C1 segment of cervical spinal cord (tissue), 14 donors: ENCODE results near the gene SCN8A.

Source experiments
- DNase-seq, 14 donors: peaks; one replicate each; lab custom pipeline; 2025; lab: John Stamatoyannopoulos, UW

SCN8A gene

DNA sequence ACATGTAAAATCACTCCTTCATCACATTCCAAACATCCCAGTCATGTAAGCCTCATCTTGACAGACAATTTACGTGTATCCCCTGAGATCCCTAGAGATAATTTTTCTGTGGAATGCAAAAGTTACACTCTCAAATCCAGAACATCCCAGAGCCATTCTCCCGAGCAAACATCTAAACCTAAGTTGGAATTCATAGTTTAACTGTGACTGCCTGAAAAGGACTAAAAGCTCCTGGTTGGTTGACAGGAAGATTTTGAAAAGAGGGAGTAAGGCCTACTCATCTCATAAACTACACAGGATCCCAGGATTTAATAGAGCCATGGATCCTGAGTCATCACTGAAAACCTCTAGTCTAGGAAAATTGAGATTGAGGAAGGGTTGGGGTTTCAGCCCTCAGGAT lies 123.6 kb downstream of the SCN8A start:
- no peak for DNase-seq

DNA sequence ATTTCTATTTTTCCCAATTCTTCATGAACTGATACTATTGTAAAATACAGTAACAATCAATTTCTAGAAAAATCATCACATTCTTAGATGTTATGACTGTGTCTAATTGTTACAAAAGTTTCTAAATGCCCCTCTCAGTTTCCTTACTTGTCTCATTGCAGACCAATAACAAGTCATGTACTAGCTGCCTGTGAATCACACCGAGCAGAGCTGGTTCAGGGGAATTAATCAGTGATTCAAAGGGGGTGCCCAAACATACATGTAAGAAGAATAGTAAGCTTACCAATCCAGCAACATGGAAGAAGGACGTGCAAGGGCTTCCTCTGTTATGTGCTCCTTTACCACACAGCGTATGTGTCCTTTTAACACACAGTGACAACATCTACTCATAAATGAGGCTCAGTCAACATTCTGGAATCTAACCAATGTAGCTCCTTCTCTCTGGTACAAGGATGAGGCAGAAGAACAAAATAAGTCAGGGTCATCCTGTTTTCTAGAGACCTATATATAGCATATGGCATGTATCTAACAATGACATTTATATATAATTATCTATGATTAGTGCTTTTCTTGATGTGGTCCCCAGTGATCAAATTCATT lies 126.4 kb downstream of the SCN8A start:
- no peak for DNase-seq

DNA sequence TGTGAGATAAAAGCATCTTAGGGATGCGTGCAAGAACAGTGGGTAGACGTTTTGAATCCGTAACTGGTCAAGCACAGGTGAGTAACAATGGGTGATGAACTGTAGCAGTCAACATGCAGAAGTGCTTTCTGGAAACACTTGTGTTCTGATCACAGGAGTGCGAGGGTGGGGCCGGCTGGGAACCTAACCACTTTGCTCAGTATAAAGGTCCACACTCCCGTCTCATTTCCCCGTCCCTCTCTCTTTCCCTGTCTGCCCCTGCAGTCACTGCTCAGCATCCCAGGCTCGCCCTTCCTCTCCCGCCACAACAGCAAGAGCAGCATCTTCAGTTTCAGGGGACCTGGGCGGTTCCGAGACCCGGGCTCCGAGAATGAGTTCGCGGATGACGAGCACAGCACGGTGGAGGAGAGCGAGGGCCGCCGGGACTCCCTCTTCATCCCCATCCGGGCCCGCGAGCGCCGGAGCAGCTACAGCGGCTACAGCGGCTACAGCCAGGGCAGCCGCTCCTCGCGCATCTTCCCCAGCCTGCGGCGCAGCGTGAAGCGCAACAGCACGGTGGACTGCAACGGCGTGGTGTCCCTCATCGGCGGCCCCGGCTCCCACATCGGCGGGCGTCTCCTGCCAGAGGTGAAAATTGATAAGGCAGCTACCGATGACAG lies 130.4 kb downstream of the SCN8A start:
- peak in 9 of 14 donors; percentile 2 to 49 (median 6) for DNase-seq

DNA sequence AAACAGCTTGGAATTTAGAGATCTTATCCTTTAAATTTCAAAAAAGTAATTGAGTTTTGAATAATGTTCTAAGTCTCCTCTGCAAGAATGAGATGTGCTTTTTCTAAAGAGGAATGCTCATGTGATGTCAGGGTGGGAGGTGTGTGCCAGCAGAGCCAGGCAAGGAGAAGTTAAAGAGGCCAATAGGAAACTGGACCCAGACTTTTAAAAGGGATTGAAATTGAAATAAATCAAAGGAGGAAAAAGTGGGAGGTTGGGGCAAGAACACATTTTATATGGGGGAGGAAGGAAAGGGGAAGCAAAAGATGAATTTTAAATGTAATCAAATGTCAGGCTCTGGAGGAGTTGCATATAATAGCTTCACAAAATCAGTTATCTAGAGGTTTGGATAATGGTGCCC lies 131.4 kb downstream of the SCN8A start:
- no peak for DNase-seq

DNA sequence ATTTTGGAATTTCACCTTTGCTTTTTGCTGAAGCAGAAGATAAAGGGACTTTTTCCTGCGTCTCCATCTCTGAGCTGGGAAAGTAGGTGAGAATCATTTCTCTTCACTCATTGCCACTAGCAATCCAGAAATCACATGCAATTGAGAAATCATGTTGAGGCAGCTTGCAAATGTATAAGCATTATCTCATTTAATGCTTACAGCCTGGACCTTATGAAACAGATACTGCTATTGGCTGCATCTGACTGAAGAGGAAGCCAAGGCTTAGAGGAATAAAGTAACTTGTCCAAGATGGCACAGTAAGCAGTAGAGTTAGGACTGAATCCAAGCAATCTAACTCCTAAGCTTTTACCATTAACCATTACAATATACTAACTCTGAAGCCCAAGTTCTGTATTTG lies 135.1 kb downstream of the SCN8A start:
- no peak for DNase-seq

DNA sequence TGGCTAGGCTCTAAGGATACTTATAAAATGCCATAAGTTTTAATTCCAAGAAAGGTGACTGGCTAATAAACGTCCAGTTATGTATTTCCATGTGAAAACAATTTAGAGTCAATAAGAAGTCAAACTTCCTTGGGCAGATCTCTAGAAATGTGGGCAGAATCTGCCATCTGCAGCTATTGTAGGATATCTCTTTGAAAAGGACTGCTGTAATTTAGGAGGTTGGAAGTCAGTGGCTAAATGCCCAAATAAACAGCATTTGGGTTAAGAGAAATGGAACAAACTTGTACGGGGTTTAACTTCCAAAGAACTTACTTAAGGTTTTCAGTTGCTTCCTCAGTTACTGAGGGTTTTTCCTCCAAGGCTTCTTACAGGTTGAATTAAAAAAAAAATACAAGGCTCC lies 135.9 kb downstream of the SCN8A start:
- no peak for DNase-seq

DNA sequence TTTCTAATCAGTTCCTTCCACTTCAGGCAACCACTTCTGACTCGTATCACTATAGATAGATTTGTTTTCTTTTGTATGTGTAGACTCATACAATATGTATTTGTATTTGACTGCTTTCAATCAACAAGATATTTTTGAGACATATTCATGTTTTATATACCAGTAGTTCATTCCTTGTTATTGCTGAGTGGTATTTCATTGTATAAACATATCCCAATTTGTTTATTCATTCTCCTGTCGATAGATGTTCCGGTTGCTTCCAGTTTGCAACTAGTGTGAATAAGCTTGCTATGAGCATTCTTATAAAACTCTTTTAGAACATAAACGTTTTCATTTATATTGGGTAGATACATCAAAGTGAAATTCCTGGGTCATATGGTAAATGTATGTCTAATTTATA lies 138.3 kb downstream of the SCN8A start:
- DNase-seq: no peak

DNA sequence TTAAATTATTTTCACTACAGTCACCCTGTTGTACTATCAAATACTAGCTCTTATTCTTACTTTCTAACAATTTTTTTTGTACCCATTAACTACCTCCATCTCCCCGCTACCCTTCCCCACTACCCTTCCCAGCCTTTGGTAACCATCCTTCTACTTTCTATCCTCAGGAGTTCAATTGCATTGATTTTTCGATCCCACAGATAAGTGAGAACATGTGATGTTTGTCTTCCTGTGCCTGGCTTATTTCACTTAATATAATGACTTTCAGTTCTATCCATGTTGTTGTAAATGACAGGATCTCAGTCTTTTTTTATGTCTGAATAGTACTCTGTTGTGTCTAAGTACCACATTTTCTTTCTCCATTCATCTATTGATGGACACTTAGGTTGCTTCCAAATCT lies 139.7 kb downstream of the SCN8A start:
- DNase-seq: no peak

DNA sequence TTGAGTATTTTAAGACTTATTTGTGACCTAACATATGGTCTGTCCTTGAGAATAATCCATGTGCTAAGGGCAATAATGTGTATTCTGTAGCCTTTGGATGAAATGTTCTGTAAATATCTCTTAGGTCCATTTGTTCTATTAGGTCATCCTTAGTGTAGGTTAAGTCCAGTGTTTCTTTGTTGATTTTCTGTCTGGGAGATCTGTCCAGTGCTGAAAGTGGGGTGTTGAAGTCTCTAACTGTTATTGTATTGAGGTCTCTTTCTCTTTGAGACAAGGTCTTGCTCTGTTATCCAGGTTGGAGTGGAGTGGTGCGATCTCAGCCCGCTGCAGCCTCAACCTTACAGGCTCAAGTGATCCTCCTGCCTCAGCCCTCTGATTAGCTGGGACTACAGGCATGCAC lies 149.5 kb downstream of the SCN8A start:
- no peak for DNase-seq

DNA sequence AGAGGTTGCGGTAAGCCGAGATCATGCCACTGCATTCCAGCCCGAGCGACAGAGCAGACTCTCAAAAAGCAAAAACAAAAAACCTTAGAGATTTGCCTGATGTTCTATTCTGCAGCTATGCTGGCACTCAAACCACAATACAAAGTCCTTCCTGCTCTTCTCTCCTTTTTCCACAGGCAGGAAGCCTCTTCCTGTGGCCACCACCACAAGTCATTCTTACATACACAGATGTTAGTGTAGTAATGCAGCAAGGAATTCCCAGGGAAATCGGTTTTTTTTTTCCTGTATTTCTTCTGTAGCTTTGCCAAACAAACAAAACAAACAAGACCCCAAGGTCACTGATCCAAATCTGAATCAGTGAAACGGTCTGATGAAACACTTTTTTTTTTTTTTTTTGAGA lies 153.2 kb downstream of the SCN8A start:
- no peak for DNase-seq

DNA sequence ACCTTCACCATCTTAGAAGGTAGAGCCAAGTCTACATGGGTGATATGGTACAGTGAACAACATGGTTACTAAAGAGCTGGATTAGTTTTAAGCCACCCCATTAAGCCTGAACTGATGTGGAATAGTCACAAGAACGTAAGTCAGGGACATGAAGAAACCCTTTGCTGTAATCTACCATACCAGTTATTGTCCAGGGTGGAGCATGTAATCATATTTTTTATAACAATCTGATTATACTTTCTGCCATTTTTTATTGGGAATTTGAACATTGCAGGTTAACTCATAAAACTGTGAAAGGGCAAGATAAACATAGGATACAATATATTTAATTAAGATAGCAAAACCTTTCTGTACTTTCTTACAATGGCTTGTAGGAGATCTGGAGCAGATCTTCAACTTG lies 153.9 kb downstream of the SCN8A start:
- no peak for DNase-seq

DNA sequence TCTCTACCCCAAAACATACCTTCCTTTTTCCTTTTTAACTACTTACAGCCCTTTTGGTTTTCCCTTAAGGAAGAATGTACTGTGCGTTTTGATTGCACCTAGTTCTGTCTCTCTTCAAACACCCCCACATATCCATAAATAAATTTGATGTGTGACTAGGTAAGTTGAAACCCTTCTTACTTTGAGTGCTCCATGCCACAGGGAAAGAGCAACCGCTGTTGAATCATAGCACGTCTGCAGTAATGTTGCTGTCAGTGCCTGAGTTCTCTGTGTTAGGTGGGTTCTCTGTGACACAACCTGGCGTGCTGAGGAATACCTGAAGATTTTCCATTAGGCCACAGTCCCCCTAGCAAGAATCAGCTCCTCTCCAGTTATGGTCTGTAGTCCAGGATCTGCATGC lies 155.4 kb downstream of the SCN8A start:
- no peak for DNase-seq

DNA sequence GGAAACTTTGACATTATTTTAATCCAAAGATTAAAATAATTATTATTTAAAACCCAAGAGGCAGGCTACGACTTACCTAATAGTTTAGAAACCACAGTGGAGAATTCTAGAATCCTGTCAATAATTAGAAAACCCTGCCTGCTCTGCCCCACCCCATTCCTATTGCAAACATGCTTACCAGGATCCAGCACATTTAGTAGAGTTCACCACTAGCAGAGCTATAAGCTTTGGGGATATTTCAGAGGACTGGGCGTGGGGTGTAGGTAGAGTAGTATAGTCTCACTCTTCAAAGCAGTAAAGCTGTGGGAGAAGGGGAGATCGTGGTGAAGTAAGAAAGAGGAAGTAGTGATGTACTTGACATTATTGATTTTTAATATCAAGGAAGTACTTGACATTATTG lies 157.2 kb downstream of the SCN8A start:
- no peak for DNase-seq

DNA sequence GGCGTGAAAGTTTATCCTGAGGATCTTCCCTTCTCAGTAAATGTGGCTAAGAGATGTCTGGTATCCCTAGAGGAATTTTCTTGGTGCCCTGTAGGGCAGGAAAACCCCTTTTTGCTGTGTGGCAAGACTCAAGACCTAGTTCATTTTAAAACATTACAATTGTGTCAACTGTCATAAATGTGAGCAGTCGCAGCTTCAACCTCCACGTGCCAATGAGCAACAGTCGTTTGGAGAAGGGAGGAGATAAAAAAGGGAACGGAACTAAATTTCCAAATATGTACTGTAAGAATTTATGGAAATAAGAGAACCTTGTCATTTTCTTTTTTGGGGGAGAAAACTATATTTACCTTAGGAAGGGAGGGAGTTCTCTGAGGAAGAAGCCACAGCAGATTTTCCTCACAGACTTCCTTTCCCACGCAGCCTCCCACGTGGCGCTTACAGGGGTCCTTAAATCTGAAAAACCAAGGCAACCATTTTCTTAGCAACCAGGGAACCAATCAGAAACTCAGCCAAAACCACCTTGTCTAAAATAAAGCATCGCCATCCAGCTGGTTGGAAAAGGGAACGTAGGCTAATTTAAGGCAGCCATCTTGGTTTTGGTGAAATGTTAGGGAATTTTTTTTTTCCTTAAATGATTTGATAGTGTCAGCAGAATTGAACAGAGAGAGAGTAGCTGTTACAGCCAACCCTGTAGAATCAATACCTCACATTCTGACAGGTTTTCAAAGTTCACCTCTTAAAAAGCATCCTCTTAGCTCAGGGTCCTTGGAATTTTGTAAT lies 158.4 kb downstream of the SCN8A start:
- DNase-seq: no peak

DNA sequence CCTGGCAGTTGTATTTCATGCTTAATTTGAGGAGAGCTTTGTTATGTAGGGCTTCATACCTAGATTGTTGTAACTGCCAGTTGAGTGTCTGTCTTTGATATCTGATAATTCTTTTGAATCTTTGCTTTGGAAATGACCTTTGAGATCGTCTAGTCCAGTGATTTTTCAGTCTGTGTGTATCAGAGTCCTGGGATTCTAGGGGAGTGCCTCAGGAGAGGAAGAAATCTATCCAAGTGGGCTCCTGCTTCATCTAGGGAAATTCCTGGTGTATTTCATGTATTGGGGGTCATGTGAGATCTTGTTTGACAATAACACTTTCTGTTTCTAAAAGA lies 158.9 kb downstream of the SCN8A start:
- DNase-seq: no peak

DNA sequence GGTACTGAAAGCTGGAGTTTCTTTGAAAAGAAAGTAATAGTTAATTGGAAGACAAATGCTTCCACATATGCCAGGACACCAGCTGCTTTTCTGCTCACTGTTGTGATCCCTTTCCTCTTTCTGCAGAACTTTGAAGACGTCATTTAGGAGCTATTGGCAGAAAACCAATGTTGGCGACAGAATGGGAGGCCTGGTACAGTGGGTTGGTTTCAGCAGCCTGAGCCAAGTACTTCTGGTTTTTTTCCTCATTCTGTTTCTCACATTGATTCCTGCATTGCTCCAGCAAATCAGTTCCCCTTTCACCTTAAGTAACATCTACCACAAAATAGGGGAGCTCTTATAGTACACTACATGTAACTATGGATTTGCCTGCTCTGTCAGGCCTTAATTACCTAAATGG lies 160.6 kb downstream of the SCN8A start:
- peak in 12 of 14 donors; percentile 8 to 71 (median 38) for DNase-seq

DNA sequence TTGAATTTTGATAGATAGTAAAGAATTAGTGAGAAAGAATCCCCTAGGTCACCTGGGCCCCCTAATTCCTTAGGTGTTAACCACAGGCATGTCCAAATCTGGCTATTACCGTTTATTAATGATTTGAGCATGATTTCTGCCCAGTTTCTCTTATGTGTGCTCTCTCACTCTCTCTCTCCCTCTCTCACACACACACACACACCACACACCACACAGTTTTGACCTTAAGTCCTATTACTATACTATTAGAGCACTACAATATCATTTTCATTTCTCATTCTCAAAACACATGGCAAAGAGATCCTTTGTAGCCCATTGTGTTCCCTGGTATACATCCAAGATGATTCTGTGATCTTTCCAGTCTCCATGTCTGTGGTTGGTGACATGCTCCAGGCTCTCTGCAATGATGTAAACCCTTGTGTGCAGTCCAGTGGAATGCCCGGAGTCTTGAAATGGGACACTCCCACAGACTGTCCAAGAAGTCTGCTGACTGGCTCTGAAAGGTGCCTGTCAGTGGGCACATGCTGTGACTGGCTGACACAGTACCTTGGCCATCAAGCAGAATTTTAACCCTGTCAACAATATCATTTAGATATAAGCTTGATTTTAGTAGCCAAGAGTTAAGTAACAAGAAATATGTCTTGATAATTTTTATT lies 161.3 kb downstream of the SCN8A start:
- peak in 12 of 14 donors; percentile 14 to 80 (median 72) for DNase-seq

DNA sequence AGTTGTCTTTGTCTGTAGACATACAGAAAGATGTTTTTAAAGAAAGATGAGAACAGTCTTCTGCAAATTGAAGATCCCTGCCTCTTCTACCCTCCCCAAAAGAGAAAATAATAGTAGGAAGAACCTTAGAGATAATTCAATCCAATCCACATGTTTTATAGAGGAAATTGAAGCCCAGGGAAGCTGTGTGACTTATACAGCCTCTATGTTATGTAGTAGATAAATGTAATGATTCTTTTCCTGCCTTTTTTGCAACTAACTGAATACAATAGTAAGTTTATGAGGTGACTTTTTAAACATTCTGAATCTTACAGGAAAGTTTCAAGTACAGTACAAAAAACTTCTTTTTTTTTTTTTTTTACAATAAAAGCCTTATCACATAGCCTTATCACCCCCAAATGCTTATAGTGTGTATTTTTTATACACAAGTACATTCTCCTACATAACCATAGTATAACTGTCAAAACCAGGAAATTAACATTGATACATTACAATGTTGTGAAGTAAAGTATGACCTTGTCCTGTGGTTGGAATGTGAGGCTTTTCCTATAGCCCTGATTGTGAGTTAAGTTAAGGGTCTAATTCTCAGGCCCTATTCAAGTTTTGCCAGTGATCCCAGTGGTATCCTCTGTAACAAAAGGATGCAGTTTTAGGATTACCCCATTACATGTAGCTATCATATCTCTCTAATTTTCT lies 163.1 kb downstream of the SCN8A start:
- DNase-seq: no peak

DNA sequence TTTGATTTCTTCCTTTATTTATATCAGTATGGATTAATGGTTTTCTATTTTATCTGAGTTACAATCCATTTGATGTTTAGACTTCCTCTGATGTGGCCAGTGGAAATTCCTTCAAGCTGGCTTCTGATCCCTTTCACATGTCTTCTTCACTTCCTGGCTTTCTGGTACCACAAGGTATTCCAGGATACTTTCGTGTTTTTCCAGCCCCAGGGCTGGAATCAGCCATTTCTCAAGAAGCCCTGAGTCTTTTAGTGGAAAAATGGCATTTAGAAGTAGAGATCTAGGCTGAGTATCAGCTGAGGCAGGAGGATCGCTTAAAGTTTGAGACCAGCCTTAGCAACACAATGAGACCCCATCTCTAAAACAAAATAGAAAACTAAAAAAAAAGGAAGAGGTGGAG lies 164.2 kb downstream of the SCN8A start:
- DNase-seq: no peak

DNA sequence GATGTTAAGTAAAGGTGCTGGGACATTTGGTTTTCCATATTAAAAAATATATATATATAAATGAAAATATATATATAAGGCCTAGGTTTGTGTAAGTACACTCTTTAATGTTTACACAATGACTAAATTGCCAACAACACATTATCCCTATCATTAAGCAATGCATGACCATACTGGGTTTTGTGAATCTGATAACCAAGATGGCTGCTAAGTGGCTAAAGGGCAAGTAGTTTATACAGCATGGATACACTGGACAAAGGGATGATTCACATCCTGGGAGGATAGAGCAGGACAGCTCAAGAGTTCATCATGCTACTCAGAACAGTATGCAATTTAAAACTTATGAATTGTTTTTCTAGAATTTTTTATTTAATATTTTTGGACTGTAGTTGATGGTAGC lies 168.1 kb downstream of the SCN8A start:
- no peak for DNase-seq

DNA sequence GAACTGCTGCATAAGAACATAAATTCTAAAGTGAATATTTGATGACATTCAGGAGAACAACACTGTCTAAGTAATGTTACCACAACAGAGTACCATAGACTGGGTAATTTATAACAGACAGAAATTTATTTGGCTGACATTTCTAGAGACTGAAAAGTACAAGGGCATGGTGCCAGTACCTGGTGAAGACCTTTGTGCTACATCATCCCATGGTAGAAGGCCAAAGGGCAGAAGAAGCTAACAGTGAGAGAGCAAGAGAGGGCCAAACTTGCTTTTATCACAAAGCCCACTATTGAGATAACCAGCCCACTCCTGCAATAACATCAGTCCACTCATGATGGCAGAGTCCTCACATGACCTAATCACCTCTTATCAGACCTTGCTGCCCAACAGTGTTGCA lies 168.7 kb downstream of the SCN8A start:
- no peak for DNase-seq

DNA sequence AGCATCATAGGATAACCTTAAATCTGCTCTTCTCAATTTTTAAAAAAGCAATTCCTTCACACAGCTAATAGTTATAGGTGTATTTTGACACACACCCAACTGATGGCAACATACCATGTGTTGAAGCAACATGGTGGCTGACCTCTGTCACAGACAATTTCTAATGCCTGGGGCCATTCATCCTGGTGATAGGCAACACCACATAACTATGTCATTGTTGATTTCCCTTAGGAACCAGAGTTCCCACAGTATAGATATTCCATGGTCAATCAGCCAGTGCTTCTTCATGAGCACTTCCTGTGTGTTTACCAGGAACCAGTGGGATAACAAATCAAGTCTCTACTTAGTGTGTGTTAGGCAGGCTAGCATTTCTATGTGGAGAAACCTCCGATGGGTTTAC lies 169.2 kb downstream of the SCN8A start:
- DNase-seq: no peak
